HepG2 (cell line): ENCODE results near the gene RAD21L1. TPM values are rescaled to one million over a fixed set of nuclear protein-coding genes. Genes with fewer than 3 reads are reported as not detected.

Experiments used
- EHMT2 ChIP-seq: fragments of 200-600 bp; sonication (generic); IDR thresholded peaks from 2 replicates; pipeline ENCODE4 v1.7.0; 2017; ENCODE audit warnings: antibody characterized with exemption, low read depth, low read length, borderline replicate concordance
- HOXD1 ChIP-seq: sonication (generic); formaldehyde crosslinking; IDR thresholded peaks from 2 replicates; pipeline ENCODE4 v1.5.0; 2020; ENCODE audit warnings: missing genetic modification reagents
- MAFF ChIP-seq: IDR thresholded peaks from 2 replicates; pipeline ENCODE4 v1.6.1; 2011; ENCODE audit warnings: low read depth, low read length, improper control_type of control experiment
- MEF2D ChIP-seq: sonication (generic); formaldehyde crosslinking; IDR thresholded peaks from 2 replicates; pipeline ENCODE4 v1.5.1; 2020; ENCODE audit warnings: mild to moderate bottlenecking, missing genetic modification reagents
- NCOR1 ChIP-seq: fragments of 200-600 bp; sonication (generic); IDR thresholded peaks from 2 replicates; pipeline ENCODE4 v1.7.0; 2017; ENCODE audit warnings: antibody characterized with exemption, low read length, borderline replicate concordance
- SOX5 ChIP-seq: IDR thresholded peaks from 2 replicates; pipeline ENCODE4 v1.6.1; 2016; ENCODE audit warnings: borderline replicate concordance
- TCF7L2 ChIP-seq: IDR thresholded peaks from 2 replicates; pipeline ENCODE4 v1.6.1; 2011; ENCODE audit warnings: mild to moderate bottlenecking, low read depth, low read length, moderate library complexity
- TEAD2 ChIP-seq: sonication (generic); formaldehyde crosslinking; IDR thresholded peaks from 2 replicates; pipeline ENCODE4 v1.9.0; 2021; ENCODE audit warnings: missing genetic modification reagents
- YEATS2 ChIP-seq: sonication (generic); formaldehyde crosslinking; IDR thresholded peaks from 2 replicates; pipeline ENCODE4 v1.4.0; 2020; ENCODE audit warnings: missing genetic modification reagents, borderline replicate concordance
- ZNF253 ChIP-seq: sonication (generic); formaldehyde crosslinking; IDR thresholded peaks from 2 replicates; pipeline ENCODE4 v1.8.0; 2022; ENCODE audit warnings: mild to moderate bottlenecking, missing genetic modification reagents, borderline replicate concordance
- ZNF292 ChIP-seq: sonication (generic); formaldehyde crosslinking; IDR thresholded peaks from 2 replicates; pipeline ENCODE4 v1.8.1; 2022; ENCODE audit warnings: mild to moderate bottlenecking, low read depth, missing genetic modification reagents, borderline replicate concordance
- ZNF512B ChIP-seq: sonication (generic); formaldehyde crosslinking; IDR thresholded peaks from 2 replicates; pipeline ENCODE4 v1.5.1; 2020; ENCODE audit warnings: missing genetic modification reagents, mild to moderate bottlenecking, borderline replicate concordance
- ZNF572 ChIP-seq: sonication (generic); formaldehyde crosslinking; IDR thresholded peaks from 2 replicates; pipeline ENCODE4 v1.5.1; 2020; ENCODE audit warnings: mild to moderate bottlenecking, missing genetic modification reagents
- ZNF652 ChIP-seq: IDR thresholded peaks from 2 replicates; pipeline ENCODE4 v1.6.1; 2016; ENCODE audit warnings: low read depth, borderline replicate concordance
- ZNF691 ChIP-seq: sonication (generic); formaldehyde crosslinking; IDR thresholded peaks from 2 replicates; pipeline ENCODE4 v1.4.0; 2020; ENCODE audit warnings: missing genetic modification reagents, low read depth, mild to moderate bottlenecking, borderline replicate concordance
- ZNF749 ChIP-seq: sonication (generic); formaldehyde crosslinking; IDR thresholded peaks from 2 replicates; pipeline ENCODE4 v1.8.0; 2022; ENCODE audit warnings: mild to moderate bottlenecking, missing genetic modification reagents, moderate library complexity, borderline replicate concordance
- ZNF891 ChIP-seq: sonication (generic); formaldehyde crosslinking; IDR thresholded peaks from 2 replicates; pipeline ENCODE4 v1.5.0; 2020; ENCODE audit warnings: mild to moderate bottlenecking, missing genetic modification reagents
- polyA plus RNA-seq, 8 experiments: library from polyadenylated mRNA; depleted of rRNA in 3 of 8; stranded (reverse) in 7 of 8; unstranded in 1 of 8; fragments of >200 nt; fragmentation: Illumina TruSeq in 4 of 8; extraction: Trizol in 4 of 8; gene quantifications; 2 replicates each; pipeline versions ENCODE4 v1.2.1 to v1.2.3, GENCODE V29; 2011 to 2016; ENCODE audit warnings: low read depth in 4 of 8, missing spikeins in 1 of 8, mixed read lengths in 1 of 8; ENCODE audit not compliant: insufficient read depth in 1 of 8
- total RNA-seq, 5 experiments: library from RNA; depleted of rRNA; stranded (reverse); fragments of >200 nt; fragmentation: Illumina TruSeq; extraction: Trizol; gene quantifications; 2 replicates each; pipeline ENCODE4 v1.2.3, GENCODE V29; 2016; ENCODE audit warnings: low read depth in 1 of 5
- TF ChIP-seq, protein P1 (sequence below): sonication (generic); formaldehyde crosslinking; IDR thresholded peaks from 2 replicates; pipeline ENCODE4 v1.8.0; 2022; ENCODE audit warnings: mild to moderate bottlenecking, missing genetic modification reagents, moderate library complexity
- TF ChIP-seq, protein P2 (sequence below): sonication (generic); formaldehyde crosslinking; IDR thresholded peaks from 2 replicates; pipeline ENCODE4 v1.5.0; 2020; ENCODE audit warnings: mild to moderate bottlenecking, missing genetic modification reagents, borderline replicate concordance
- TF ChIP-seq, protein P3 (sequence below): sonication (generic); formaldehyde crosslinking; IDR thresholded peaks from 2 replicates; pipeline ENCODE4 v1.5.0; 2020; ENCODE audit warnings: mild to moderate bottlenecking, missing genetic modification reagents

RAD21L1 gene
- total and polyA plus RNA-seq, 2 of the 13 experiments (the other 11 are each of a cell fraction or from before 2014, with no cell fraction given) = not detected

DNA sequence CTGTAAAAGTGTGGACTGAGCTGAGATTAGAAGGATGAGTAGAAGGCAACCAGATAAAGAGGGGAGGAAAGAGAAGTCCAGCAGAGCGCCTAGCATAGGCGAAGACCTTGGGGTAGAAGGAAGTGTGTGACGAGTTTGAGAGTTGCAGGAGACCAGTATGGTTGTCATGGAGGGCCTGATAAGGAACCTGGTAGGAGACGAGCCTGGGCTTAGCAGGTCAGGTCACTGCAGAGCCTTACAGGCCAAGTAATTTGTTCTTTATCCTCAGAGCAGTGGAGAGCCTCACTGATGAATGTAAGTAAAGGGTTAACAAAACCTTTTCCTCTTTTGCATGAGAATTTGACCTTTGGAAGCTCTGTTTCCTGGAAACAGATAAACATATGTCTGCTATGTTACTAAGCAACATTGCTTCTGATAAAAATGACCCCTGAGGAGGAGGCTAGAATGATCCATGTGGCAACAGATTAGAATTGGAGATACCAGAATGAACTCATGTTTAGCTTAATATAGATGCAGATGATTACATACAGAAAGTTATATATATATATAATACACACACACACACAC is 38.2 kb upstream of the RAD21L1 start (continued):
- TF ChIP-seq, protein P1, sequence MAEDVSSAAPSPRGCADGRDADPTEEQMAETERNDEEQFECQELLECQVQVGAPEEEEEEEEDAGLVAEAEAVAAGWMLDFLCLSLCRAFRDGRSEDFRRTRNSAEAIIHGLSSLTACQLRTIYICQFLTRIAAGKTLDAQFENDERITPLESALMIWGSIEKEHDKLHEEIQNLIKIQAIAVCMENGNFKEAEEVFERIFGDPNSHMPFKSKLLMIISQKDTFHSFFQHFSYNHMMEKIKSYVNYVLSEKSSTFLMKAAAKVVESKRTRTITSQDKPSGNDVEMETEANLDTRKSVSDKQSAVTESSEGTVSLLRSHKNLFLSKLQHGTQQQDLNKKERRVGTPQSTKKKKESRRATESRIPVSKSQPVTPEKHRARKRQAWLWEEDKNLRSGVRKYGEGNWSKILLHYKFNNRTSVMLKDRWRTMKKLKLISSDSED (CRISPR knock-in tag) = no peak
- TF ChIP-seq ZNF572 (CRISPR knock-in tag) = no peak
- peak; percentile 100 for TF ChIP-seq ZNF652 (CRISPR knock-in tag)
- no peak for TF ChIP-seq MAFF
- TF ChIP-seq MEF2D (CRISPR knock-in tag) = peak; percentile 28; the same call in 1 of the 2 replicates
- TF ChIP-seq TCF7L2 = no peak
- no peak for TF ChIP-seq SOX5 (CRISPR knock-in tag)
- no peak for TF ChIP-seq ZNF253
- no peak for TF ChIP-seq ZNF891 (CRISPR knock-in tag)
- TF ChIP-seq ZNF749 (CRISPR knock-in tag) = no peak
- TF ChIP-seq ZNF691 (CRISPR knock-in tag) = no peak
- TF ChIP-seq EHMT2 = peak; percentile 55; the same call in 1 of the 2 replicates
- 0 out of 2 replicates have a peak, but pooled peaks have one; percentile 16 for TF ChIP-seq HOXD1 (CRISPR knock-in tag)
- peak; percentile 89 for TF ChIP-seq NCOR1
- TF ChIP-seq TEAD2 = no peak
- no peak for TF ChIP-seq ZNF292 (CRISPR knock-in tag)
- TF ChIP-seq, protein P2, sequence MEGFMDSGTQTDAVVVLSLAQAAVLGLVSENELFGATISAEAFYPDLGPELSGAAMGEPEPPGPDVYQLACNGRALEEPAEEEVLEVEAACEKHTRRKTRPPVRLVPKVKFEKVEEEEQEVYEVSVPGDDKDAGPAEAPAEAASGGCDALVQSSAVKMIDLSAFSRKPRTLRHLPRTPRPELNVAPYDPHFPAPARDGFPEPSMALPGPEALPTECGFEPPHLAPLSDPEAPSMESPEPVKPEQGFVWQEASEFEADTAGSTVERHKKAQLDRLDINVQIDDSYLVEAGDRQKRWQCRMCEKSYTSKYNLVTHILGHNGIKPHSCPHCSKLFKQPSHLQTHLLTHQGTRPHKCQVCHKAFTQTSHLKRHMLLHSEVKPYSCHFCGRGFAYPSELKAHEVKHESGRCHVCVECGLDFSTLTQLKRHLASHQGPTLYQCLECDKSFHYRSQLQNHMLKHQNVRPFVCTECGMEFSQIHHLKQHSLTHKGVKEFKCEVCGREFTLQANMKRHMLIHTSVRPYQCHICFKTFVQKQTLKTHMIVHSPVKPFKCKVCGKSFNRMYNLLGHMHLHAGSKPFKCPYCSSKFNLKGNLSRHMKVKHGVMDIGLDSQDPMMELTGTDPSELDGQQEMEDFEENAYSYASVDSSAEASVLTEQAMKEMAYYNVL = peak; percentile 62; the same call in 1 of the 2 replicates
- TF ChIP-seq, protein P3, sequence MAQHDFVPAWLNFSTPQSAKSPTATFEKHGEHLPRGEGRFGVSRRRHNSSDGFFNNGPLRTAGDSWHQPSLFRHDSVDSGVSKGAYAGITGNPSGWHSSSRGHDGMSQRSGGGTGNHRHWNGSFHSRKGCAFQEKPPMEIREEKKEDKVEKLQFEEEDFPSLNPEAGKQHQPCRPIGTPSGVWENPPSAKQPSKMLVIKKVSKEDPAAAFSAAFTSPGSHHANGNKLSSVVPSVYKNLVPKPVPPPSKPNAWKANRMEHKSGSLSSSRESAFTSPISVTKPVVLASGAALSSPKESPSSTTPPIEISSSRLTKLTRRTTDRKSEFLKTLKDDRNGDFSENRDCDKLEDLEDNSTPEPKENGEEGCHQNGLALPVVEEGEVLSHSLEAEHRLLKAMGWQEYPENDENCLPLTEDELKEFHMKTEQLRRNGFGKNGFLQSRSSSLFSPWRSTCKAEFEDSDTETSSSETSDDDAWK (CRISPR knock-in tag) = no peak
- peak; percentile 25; the same call in 1 of the 2 replicates for TF ChIP-seq YEATS2 (CRISPR knock-in tag)
- TF ChIP-seq ZNF512B (CRISPR knock-in tag) = no peak
